ENCODE measurements around the gene NRG2. TPM values are rescaled to one million over a fixed set of nuclear protein-coding genes. Genes with fewer than 3 reads are reported as not detected.

NRG2 gene
- total RNA-seq, 1 donor from 2014 or later = under 0.01 TPM

DNA sequence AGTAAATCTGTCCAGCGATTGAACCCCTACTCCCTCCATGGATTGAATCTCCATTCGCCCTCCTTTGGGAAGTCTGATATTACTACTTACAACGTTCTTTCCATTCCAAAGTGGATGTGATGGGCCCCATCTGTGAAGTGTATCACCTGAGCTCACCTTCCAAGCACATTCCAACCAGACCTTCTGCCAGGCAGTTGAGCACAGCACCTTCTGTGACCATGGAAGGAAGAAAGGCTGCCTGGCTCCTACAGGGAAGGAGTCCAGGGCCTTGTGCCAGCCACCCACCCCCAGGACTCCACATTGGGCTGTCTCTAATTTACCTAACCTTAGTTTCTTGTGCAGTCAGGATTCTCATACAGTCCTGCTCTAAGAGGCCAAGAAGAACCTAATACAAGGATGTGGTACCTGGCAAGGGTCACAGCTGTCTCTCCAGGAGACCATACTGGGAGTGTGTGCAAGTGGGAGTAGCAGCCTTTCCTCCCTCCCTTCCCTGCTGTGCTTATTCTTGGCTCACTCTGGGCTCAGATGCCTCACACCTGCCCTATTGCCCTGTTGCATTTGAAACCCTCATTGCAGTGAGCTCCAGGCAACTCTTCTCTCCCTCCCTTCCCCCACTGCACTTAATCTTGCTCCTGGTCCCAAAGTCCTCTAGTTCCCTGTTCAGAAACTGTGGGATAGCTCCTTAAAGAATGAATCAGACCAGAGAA lies 116.1 kb downstream of the NRG2 start:
- TF ChIP-seq, protein P1, sequence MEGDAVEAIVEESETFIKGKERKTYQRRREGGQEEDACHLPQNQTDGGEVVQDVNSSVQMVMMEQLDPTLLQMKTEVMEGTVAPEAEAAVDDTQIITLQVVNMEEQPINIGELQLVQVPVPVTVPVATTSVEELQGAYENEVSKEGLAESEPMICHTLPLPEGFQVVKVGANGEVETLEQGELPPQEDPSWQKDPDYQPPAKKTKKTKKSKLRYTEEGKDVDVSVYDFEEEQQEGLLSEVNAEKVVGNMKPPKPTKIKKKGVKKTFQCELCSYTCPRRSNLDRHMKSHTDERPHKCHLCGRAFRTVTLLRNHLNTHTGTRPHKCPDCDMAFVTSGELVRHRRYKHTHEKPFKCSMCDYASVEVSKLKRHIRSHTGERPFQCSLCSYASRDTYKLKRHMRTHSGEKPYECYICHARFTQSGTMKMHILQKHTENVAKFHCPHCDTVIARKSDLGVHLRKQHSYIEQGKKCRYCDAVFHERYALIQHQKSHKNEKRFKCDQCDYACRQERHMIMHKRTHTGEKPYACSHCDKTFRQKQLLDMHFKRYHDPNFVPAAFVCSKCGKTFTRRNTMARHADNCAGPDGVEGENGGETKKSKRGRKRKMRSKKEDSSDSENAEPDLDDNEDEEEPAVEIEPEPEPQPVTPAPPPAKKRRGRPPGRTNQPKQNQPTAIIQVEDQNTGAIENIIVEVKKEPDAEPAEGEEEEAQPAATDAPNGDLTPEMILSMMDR (IDR thresholded peaks at IDR 0.05; ENCODE audit: insufficient read depth, low read length, severe bottlenecking) = no peak
- Histone ChIP-seq H3K36me3 (ENCODE audit: control insufficient read depth, insufficient read depth, low read length) (no peaks in the 10 kb centered on the region), H3K27me3 (ENCODE audit: control insufficient read depth, insufficient read depth, low read length) (peaks cover 7% of the 10 kb centered on the region), H3K4me3 (ENCODE audit: low read depth, low read length) (no peak overlapping the region)
- no peak for DNase-seq (ENCODE audit: low read depth)
- FAIRE-seq = peak; percentile 66

DNA sequence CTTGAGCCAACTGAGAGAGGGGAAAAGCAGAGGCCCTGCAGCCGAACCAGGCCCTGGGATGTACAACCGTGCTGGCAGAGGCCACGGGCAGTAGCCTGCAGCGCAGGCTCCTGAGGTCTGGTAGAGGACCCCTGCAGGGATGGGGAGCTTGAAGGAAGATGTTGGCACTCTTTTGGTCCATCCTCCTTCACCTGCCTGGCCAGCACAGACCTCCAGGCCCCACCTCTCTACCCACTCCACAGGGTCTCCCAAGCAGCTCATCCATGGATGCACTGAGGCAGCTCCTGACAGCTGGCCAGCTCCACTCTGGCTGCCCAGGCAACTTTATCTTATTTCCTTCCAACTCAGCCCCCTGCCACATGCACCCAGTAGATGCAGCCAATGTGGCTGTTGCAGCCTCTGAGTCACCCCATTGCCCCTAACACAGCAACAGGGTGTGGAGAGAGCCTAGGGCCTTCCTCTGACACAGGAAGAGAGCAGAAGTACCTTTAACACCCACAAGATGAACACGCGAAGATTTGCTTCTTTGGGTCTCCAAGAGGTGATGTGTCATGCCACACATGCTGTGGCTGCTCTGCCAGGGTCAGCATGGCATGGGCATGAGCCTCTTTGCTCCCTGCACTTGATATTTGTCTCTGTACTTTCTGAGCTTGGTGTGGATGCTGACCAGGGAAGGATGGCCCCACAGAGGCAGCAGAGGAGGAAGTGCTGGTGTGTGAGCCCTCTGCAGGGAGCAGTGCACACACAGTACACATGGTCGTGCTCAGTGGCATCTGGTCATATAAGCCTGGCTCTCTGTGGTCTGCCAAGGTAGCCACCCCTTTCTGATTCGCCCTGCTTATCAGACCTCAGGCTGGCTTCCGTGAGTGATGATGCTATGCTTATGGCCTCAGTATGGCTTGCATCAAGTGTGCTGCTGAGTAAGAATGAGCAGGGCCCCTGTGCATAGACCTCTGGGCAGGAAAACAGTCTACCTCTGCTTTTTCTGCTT lies 117.2 kb downstream of the NRG2 start:
- DNase-seq (ENCODE audit: low read depth) (peak; percentile 13), FAIRE-seq (peak; percentile 90)
- Histone ChIP-seq H3K36me3 (ENCODE audit: control insufficient read depth, insufficient read depth, low read length) (no peaks in the 10 kb centered on the region), H3K4me3 (ENCODE audit: low read depth, low read length) (no peak overlapping the region), H3K27me3 (ENCODE audit: control insufficient read depth, insufficient read depth, low read length) (peaks cover 7% of the 10 kb centered on the region)
- TF ChIP-seq, protein P1 (IDR thresholded peaks at IDR 0.05; ENCODE audit: insufficient read depth, low read length, severe bottlenecking) = no peak

DNA sequence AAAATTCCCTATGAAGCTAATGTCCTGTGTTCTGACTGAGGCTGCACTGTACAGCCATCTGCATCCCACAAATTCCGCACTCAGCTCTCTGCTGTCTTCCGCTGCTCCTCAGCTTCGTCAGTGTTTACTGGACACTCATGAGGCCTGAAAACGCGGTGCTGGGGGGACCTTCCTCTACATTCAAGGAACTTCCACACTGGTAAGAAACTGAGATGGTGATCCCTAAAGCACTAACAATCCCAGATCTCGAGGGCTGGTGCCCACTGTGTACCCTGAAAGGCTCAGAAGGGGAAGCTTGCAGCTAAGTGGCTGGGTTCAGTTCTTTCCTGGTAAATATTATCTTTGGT lies 117.9 kb downstream of the NRG2 start:
- Histone ChIP-seq H3K4me3 (ENCODE audit: low read depth, low read length) (no peak overlapping the region), H3K27me3 (ENCODE audit: control insufficient read depth, insufficient read depth, low read length) (peaks cover 5% of the 10 kb centered on the region), H3K36me3 (ENCODE audit: control insufficient read depth, insufficient read depth, low read length) (no peaks in the 10 kb centered on the region)
- DNase-seq (ENCODE audit: low read depth) (no peak), FAIRE-seq (no peak)
- TF ChIP-seq, protein P1 (IDR thresholded peaks at IDR 0.05; ENCODE audit: insufficient read depth, low read length, severe bottlenecking) = no peak

DNA sequence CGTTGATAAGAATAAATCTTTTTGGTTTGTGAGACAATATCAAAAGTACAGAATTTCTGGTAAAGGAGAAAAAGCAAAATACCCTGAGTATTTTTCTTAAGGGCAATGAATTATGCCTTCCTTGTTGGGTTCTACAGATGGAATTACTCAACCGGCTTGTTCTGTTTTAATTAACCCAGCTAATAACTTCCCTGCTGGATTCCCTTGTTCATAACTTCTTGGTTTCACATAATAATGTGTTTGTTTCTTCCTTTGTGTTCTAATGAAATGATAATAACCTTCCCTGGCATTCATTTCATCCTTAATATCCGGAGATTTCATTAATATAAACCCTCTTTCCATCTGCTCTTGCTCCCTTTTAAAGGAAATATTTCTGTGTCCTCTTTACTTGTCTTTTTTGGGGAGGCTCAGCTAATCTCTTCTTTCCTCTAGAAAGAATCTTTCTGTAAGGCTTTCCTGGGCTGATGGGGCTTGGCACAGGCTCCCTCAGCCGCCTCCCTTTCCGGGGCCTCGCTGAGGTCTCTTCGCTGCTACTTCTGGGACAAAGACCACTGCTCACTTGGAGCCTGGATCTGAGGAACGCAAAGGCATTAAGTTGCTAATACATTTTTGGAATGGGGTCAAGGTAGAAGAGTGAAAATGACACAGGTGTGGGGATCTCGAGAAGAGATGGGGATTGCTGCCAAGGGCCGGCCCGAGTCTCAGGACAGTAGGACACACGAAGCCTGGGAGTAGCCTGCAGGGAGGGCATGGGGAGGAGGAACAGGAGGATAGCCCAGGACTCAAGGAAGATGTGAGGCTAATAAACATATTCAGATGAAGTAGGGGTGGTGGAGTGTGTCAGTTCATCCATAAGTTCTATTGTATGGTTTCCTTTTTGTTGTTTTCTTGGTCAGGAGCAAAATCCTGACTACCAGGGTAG lies 118.5 kb downstream of the NRG2 start:
- FAIRE-seq (no peak), DNase-seq (ENCODE audit: low read depth) (no peak)
- no peak overlapping the region for H3K4me3 ChIP-seq (ENCODE audit: low read depth, low read length)
- H3K36me3 ChIP-seq (ENCODE audit: control insufficient read depth, insufficient read depth, low read length) = no peaks in the 10 kb centered on the region
- peaks cover 4% of the 10 kb centered on the region for H3K27me3 ChIP-seq (ENCODE audit: control insufficient read depth, insufficient read depth, low read length)
- TF ChIP-seq, protein P1 (IDR thresholded peaks at IDR 0.05; ENCODE audit: insufficient read depth, low read length, severe bottlenecking) = no peak

DNA sequence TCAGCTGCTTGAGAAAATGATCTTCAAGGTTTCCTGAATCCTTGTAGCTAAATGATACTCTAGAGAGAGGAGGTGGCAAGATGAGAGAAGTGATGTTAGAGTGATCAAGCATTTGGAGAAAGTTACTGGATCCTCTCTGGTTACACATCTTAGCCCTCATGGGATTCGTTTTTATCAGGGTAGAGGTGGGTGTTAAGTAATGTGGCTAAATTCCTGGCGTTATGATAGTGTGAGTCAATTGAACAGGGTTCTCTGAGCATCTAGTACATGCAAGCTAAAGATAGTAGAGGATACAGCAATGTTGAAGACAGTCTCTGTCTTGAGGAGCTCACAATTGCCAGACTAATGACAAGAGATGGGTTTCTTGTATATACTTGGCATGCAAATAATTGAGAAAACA lies 123.8 kb downstream of the NRG2 start:
- H3K36me3 ChIP-seq (ENCODE audit: control insufficient read depth, insufficient read depth, low read length) = no peaks in the 10 kb centered on the region
- no peak overlapping the region for H3K4me3 ChIP-seq (ENCODE audit: low read depth, low read length)
- no peak for DNase-seq (ENCODE audit: low read depth)
- TF ChIP-seq, protein P1 (IDR thresholded peaks at IDR 0.05; ENCODE audit: insufficient read depth, low read length, severe bottlenecking) = no peak
- peaks cover 2% of the 10 kb centered on the region for H3K27me3 ChIP-seq (ENCODE audit: control insufficient read depth, insufficient read depth, low read length)
- no peak for FAIRE-seq

Measured in bronchial epithelial cell (primary cell).